NCI-H1105 (cell line): ENCODE measurements around the gene LRBA.

Source experiments
- DNase-seq: peaks from one replicate; lab custom pipeline; 2025; lab: John Stamatoyannopoulos, UW

Gene LRBA

GRCh38 chr4:150491132-150492049 is 523.7 kb downstream of the LRBA start:
- DNase-seq = no peak

DNA sequence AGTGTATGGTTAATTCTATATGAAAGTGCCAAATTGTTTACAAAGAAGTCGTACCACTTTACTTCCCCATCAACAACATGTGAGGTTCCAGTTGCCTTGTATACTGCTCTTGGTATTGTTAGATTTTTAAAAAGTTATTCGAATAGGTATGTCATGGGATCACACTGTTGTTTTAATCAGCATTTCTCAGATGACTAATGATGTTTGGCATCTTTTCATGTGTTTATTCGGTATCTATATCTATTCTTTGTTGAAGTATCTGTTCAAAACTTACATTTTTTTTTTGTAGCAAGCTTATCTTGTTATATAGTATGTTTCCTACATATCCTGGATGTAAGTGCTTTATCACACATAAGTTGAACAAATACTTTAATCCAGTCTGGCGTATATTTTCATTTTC is 532.5 kb downstream of the LRBA start:
- DNase-seq = no peak

GRCh38 chr4:150479657-150480056 is 535.4 kb downstream of the LRBA start:
- DNase-seq = no peak

- no peak for DNase-seq
Observed at GRCh38 chr4:150477869-150478268, 537.2 kb downstream of the LRBA start.

GRCh38 chr4:150476776-150477175 is 538.3 kb downstream of the LRBA start:
- DNase-seq = no peak

GRCh38 chr4:150475763-150476162 is 539.3 kb downstream of the LRBA start:
- no peak for DNase-seq

DNA sequence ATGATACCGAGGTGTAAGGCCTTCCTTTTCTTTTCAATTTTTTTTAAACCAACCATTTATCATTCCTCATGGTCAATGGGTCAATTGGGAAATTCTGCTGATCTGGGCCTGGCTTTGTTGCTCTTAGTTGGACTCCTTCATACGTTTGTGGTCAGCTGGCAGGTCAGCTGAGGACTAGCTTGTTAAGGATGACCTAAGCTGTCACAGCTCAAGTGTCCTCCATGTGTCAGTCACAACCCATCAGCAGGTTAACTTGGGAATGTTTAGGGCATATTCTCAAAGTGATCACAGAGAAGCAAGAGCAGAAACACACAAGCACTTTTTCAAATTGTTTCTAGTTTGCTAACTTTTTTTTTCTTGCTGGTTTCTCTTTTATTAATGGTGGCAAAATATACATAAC is 550.6 kb downstream of the LRBA start:
- no peak for DNase-seq

DNA sequence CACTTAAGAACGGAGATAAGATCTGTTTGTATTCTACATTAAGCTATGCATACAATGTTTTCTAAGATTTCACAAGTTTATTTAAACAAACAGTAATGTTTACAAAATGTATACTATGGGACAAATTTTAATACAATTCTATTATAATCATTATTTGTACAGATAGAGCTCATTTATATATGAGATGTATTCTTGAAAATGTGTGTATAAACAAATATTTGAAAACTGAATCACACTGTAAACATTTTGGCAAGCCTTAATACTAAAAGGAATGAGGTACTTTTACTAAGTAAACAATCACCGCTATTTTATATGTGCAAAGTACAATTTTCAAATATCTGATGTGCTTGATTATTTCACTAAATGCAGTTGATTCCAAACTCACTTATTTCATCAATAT is 552.3 kb downstream of the LRBA start:
- no peak for DNase-seq

DNA sequence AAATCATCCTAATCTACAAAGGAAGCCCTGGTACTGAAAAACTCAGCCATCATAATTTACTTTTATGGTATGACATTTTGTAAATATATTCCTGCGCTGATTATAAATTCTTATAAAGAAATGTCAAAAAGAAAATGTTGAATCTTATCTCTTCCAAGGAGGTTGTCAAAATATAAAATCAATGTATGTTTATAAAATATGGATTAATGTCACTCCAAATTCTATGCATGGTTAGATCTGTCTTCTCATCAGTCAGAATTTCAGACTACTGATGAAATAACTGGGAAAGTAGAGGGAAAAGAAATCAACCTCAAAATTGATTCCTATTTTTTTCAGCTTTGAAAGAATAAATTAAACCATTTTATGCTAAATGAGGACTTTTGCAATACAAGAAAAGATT is 553.1 kb downstream of the LRBA start:
- no peak for DNase-seq

DNA sequence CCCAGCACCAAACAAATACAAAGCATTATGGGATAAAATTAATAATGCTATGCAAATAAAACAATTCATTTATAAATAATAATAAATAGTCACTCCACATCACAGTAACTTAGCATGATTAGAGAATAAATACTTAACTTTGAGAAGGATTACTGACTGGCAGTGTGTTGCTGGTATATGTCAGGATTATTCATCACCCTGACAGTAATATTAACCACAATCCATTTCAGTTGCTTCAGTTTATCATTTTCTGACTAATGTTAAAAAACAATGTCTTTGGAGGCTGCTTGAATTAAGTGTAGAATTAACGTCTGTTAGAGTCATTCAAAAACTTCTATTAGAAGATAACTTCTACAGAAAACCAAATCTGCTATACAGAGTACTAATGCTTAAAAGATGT is 557.3 kb downstream of the LRBA start:
- no peak for DNase-seq

- DNase-seq = no peak
Observed at GRCh38 chr4:150451883-150452282, 563.2 kb downstream of the LRBA start.

DNA sequence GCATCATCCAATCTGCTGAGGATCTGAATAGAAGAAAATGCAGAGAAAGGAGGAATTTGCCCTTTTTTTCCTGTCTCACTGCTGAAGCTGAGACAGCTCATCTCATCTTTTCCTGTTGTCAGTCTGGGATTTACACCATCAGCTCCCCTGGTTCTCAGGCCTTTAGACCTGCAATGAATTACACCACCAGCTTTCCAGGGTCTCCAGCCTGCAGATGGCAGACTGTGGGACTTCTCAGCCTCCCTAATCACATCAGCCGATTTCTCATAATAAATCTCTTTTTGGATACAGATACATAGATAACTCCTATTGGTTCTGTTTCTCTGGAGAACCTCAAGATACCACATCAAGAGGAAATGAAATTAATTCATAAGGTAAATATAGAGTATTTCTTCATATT is 567.7 kb downstream of the LRBA start:
- DNase-seq = no peak

GRCh38 chr4:150439451-150439933 is 575.6 kb downstream of the LRBA start:
- no peak for DNase-seq

DNA sequence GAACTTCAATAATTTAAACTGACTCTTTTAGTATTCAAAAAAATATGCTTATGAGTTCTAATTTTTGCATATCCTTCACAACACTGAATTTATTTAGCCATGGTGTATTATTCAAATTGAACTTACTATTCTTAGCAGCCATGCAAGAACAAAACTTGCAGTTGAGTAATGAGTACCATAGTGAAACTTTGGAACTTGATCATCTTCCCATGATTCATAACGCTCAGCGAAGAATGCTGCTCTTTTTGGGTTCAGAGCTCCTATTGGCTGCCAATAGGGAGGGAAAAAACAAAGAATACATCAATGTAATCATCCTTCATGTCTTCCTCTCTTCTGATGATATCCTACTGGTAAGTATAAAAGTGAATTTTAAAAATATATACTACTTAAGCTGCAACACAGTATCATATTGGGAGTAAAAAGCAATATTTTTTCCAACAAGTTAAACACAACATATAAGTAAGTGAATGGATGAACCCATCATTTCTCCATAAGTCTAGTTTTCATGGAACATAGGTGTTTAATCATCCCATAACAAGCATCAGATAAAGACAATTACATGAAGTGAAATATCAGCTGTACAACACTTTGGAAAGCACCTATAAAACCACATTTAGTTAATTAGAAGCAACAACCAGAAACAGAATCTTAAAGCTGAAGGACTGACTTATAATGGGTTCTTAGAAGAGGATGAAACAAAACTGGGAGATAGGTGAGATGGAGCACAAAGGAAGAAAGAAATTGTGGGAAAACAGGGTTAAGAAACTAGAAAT is 578.3 kb downstream of the LRBA start:
- no peak for DNase-seq

GRCh38 chr4:150431221-150431620 is 583.9 kb downstream of the LRBA start:
- DNase-seq = no peak

- no peak for DNase-seq
Observed at GRCh38 chr4:150425161-150425560, 589.9 kb downstream of the LRBA start.

GRCh38 chr4:150423503-150423902 is 591.6 kb downstream of the LRBA start:
- no peak for DNase-seq

GRCh38 chr4:150423074-150423473 is 592.0 kb downstream of the LRBA start:
- no peak for DNase-seq

DNA sequence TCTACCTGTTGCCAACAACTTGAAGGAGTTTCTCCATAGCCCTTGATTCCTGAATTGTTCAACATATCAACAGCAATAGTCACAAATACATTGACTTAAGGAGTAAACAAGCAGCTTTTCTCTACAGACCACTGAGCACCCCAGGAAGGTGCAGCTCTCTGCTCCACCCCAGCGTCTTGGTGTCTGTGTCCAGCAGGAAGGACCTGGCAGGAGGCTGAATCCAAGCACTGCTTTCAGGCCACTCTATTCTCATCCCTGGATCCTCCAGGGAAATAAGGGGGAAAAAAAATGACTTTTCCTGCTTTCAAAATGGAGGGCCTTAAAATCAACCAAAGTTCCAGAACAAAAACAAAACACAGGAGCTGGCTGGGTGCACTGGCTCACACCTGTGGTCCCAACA is 593.5 kb downstream of the LRBA start:
- DNase-seq = no peak

DNA sequence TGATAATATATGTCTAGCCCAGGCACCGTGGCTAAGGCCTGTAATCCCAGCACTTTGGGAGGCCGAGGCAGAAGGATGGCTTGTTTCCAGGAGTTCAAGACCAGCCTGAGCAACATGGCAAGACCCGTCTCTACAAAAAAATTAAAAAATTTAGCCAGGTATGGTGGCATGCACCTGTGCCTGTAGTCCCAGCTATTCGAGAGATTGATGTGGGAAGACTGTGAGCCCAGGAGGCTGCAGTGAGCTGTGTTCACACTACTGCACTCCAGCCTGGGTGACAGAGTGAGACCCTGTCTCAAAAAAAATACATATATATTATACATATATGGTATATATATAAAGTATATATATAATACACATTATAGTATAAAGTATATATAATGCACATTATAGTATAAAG is 595.1 kb downstream of the LRBA start:
- no peak for DNase-seq

GRCh38 chr4:150418757-150419410 is 596.2 kb downstream of the LRBA start:
- no peak for DNase-seq

DNA sequence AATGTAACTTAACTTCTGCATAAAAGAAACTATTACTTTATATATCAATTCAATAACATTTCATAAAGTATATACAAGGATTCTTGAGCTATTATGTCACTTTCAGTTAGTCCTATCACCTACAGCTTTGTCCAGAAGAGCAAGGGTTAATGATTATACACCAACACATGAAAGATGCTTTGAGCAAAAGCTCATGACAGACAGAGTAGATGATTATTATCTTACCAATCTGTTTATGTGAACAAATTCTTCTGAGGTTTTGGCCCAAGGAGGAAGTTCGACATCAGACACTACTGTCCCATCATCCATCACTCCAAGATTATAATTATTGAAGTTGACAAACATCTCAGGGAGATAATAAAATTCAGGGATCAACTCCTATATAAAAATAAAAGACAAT is 599.9 kb downstream of the LRBA start:
- no peak for DNase-seq

- no peak for DNase-seq
Observed at GRCh38 chr4:150411520-150411919, 603.6 kb downstream of the LRBA start.
